ENCODE data around the gene MRTFA. TPM values are rescaled to one million over a fixed set of nuclear protein-coding genes. Genes with fewer than 3 reads are reported as not detected.
A peak's percentile ranks its signal among the peaks of the same experiment; 100 is the strongest.

MRTFA gene
- total and polyA plus RNA-seq, 8 donors: 22.5 to 58.0 (median 26.5) TPM

DNA sequence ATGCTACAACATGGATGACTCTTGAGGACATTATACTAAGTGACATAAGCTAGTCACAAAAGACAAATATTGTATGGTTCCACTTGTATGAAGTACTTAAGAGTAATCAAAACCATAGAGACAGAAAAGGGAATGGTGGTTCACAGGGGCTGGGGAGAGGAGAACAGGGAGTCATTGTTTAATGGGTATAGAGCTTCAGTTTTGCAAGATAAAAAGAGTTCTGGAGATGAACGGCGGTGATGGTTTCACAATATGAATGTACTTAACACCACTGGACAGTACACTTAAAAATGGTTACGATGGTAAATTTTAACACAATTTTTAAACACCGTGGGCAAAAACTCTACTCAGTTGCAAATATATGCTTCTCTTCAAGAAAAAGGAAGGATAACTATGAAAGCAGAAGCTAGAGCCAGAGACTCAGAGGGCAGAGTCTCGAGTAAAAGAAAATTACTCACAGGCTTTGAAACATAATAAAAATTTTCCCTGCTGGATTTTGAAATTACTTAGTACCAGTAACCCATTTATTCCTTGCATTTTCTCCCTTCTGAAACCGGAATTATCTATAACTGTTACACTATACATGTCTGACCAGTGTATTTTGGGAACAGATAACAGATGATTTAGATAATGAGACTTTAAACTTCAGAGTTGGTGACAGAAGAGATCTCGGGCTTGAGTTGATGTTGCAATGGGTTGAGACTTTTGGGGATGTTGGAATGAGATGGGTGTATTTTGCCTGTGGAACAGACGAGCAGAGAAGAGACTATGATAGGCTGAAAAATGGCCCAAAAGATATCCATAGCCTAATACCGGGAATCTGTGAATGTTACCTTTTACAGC lies 15.0 kb downstream of the MRTFA start:
- H3K4me1 ChIP-seq: peaks cover 0 to 28% of the 10 kb centered on the region in 2 donors
- peak; percentile 34 for ATAC-seq
- intact Hi-C loops (cut with DNase I): no loop called here
- no peaks in the 10 kb centered on the region for H3K36me3 ChIP-seq
- H3K9me3 ChIP-seq: peaks cover 0 to 5% of the 10 kb centered on the region in 2 donors
- no peak overlapping the region for H3K4me3 ChIP-seq
- TF ChIP-seq, protein P1, sequence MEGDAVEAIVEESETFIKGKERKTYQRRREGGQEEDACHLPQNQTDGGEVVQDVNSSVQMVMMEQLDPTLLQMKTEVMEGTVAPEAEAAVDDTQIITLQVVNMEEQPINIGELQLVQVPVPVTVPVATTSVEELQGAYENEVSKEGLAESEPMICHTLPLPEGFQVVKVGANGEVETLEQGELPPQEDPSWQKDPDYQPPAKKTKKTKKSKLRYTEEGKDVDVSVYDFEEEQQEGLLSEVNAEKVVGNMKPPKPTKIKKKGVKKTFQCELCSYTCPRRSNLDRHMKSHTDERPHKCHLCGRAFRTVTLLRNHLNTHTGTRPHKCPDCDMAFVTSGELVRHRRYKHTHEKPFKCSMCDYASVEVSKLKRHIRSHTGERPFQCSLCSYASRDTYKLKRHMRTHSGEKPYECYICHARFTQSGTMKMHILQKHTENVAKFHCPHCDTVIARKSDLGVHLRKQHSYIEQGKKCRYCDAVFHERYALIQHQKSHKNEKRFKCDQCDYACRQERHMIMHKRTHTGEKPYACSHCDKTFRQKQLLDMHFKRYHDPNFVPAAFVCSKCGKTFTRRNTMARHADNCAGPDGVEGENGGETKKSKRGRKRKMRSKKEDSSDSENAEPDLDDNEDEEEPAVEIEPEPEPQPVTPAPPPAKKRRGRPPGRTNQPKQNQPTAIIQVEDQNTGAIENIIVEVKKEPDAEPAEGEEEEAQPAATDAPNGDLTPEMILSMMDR (IDR thresholded peaks at IDR 0.05): no peak
- H3K27ac ChIP-seq: peak overlapping the region in 1 of 2 donors; percentile 62
- DNase-seq: no peak
- no peaks in the 10 kb centered on the region for H3K27me3 ChIP-seq

DNA sequence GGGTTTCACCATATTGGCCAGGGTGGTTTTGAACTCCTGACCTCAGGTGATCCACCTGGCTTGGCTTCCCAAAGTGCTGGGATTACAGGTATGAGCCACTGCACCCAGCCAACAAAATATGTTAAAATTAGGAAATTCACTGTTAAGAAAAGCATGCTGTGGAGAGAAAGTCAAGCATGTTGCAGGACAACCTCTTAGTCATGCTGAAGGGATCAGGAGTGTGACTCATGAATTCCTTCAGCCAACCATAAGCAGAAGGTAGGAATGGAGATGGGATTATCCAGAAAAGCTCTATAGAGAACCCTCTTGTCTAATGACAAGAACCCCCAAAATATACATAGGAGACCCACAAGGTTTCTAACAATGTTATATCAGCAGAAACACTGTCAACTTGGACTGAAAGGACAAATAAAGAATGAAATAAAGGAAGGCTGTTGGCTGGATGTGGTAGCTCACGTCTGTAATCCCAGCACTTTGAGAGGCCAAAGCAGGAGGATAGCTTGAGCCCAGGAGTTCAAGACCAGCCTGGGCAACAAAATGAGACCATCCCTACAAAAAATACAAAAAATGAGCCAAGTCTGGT lies 16.0 kb downstream of the MRTFA start:
- no peak overlapping the region for H3K4me3 ChIP-seq
- H3K27ac ChIP-seq: peak overlapping the region in 1 of 2 donors; percentile 62
- H3K36me3 ChIP-seq: no peaks in the 10 kb centered on the region
- peaks cover 0 to 5% of the 10 kb centered on the region in 2 donors for H3K9me3 ChIP-seq
- ATAC-seq (peak; percentile 25), DNase-seq (no peak)
- peaks cover 0 to 28% of the 10 kb centered on the region in 2 donors for H3K4me1 ChIP-seq
- no peaks in the 10 kb centered on the region for H3K27me3 ChIP-seq
- TF ChIP-seq, protein P1 (IDR thresholded peaks at IDR 0.05): no peak
- intact Hi-C loops (cut with DNase I): no loop called here

DNA sequence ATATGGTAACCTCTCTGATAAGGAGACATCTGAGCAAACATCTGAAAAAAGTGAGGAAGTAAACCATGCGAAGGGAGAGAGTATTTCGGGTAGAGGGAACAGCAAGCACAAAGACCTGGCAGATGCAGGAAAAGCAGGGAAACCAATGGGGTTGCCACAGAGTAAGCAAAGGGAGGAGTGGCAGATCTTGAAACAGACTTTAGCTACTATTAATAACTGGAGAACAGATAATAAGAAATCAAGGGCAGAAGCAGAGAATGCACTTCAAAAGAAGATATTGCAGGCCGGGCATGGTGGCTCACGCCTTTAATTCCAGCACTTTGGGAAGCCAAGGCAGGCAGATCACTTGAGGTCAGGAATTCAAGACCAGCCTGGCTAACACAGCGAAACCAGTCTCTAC lies 18.1 kb downstream of the MRTFA start:
- ATAC-seq (no peak), DNase-seq (no peak)

DNA sequence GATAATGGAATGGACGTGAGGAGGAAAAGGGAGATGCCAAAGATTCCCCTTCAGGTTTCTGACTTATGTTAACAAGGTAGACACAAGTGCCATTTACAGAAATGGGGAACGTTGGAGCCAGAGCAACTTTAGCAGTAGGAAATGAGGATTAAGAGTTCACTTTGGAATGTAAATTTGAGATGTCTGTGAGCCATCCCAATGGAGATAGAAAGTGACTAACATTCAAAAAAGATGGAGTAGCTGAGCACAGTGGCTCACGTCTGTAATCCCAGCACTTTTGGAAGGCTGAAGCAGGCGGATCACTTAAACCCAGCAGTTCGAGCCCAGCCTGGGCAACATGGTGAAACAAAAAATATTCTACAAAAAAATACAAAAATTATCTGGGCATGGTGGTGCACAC lies 19.9 kb downstream of the MRTFA start:
- peaks cover 4 to 17% of the 10 kb centered on the region in 2 donors for H3K4me1 ChIP-seq
- intact Hi-C loops (cut with DNase I): no loop called here
- DNase-seq: no peak
- TF ChIP-seq, protein P1 (IDR thresholded peaks at IDR 0.05): no peak
- no peak for ATAC-seq
- no peak overlapping the region for H3K4me3 ChIP-seq
- no peaks in the 10 kb centered on the region for H3K36me3 ChIP-seq
- H3K27ac ChIP-seq: no peak overlapping the region
- no peaks in the 10 kb centered on the region for H3K27me3 ChIP-seq
- H3K9me3 ChIP-seq: peaks cover 0 to 2% of the 10 kb centered on the region in 2 donors

More for the DNA sequence above, 18.1 kb downstream of the MRTFA start:
- no peaks in the 10 kb centered on the region for H3K27me3 ChIP-seq
- H3K4me1 ChIP-seq: peaks cover 0 to 25% of the 10 kb centered on the region in 2 donors
- no peak overlapping the region for H3K27ac ChIP-seq
- H3K9me3 ChIP-seq: peaks cover 0 to 5% of the 10 kb centered on the region in 2 donors
- H3K36me3 ChIP-seq: no peaks in the 10 kb centered on the region
- TF ChIP-seq, protein P1 (IDR thresholded peaks at IDR 0.05): no peak
- no peak overlapping the region for H3K4me3 ChIP-seq
- intact Hi-C loops (cut with DNase I): no loop called here

DNA sequence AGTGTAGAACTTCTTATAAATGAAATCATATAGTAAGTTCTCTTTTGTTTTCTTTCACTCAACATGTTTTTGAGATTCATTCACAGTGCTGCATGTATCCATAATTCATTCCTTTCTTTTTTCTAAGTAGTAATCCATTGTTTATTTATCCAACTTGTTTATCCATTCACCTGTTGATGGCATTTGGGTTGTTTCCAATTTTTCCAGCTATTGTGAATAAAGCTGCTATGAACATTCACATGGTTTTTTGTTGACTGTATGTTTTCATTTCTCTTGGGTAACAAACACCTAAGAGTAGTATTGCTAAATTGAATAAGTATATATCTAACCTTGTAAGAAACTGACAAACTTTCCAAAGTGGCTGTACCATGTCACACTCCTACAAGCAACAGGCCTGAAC lies 23.5 kb downstream of the MRTFA start:
- peaks cover 8 to 12% of the 10 kb centered on the region in 2 donors for H3K4me1 ChIP-seq
- H3K36me3 ChIP-seq: no peaks in the 10 kb centered on the region
- TF ChIP-seq, protein P1 (IDR thresholded peaks at IDR 0.05): no peak
- DNase-seq (no peak), ATAC-seq (no peak)
- H3K9me3 ChIP-seq: no peaks in the 10 kb centered on the region
- no peaks in the 10 kb centered on the region for H3K27me3 ChIP-seq
- intact Hi-C loops (cut with DNase I): no loop called here
- no peak overlapping the region for H3K27ac ChIP-seq
- no peak overlapping the region for H3K4me3 ChIP-seq

Data from left lung (tissue), 10 donors.